Activated CD4-positive, alpha-beta memory T cell treated with anti-CD3 and anti-CD28 coated beads, Interleukin-2, amount 10 ng/mL, durations not matched to agents 7 days and 5 days (primary cell): ENCODE data around the gene RICTOR. TPM values are rescaled to one million over a fixed set of nuclear protein-coding genes. Genes with fewer than 3 reads are reported as not detected.

Experiments
- CTCF ChIA-PET: fragments of 350-600 bp; sonication (Branson Sonifier 250); formaldehyde crosslinking; loops from one replicate; lab custom pipeline; 2021; ENCODE audit warnings: antibody characterized with exemption, inconsistent platforms; lab: Charles Lee
- POLR2A ChIA-PET: fragments of 350-600 bp; sonication (Branson Sonifier 250); formaldehyde crosslinking; loops from one replicate; lab custom pipeline; 2021; ENCODE audit warnings: antibody characterized with exemption; lab: Charles Lee
- DNase-seq: peaks from one replicate; pipeline ENCODE4 v3.0.0-alpha.2; 2020
- H3K27ac Mint-ChIP-seq: one replicate; pipeline ENCODE4 v1.8.0; 2021; ENCODE audit warnings: mild to moderate bottlenecking, mixed read lengths
- H3K27me3 Mint-ChIP-seq: one replicate; pipeline ENCODE4 v1.8.0; 2021; ENCODE audit warnings: mixed read lengths
- H3K36me3 Mint-ChIP-seq: one replicate; pipeline ENCODE4 v1.8.0; 2021; ENCODE audit warnings: low read depth, mixed read lengths
- H3K4me1 Mint-ChIP-seq: one replicate; pipeline ENCODE4 v1.8.0; 2021; ENCODE audit warnings: mixed read lengths
- H3K4me3 Mint-ChIP-seq: one replicate; pipeline ENCODE4 v1.8.0; 2021; ENCODE audit warnings: mild to moderate bottlenecking, mixed read lengths
- H3K9me3 Mint-ChIP-seq: one replicate; pipeline ENCODE4 v1.8.0; 2021; ENCODE audit warnings: mixed read lengths
- total RNA-seq, 2 experiments: library from RNA; stranded (reverse); gene quantifications; one replicate each; pipeline ENCODE4 v1.2.3, GENCODE V29; 2021

Gene RICTOR
- total RNA-seq, 2 experiments from 2014 or later = 50.4 to 56.4 TPM

GRCh38 chr5:39025456-39025855 is 48.7 kb downstream of the RICTOR start:
- Mint-ChIP-seq H3K4me3 (no peak overlapping the region), H3K9me3 (peaks cover 3% of the 10 kb centered on the region), H3K4me1 (peaks cover 25% of the 10 kb centered on the region), H3K27me3 (no peaks in the 10 kb centered on the region), H3K36me3 (peaks cover 54% of the 10 kb centered on the region), H3K27ac (no peak overlapping the region)
- CTCF ChIA-PET = no interaction called here
- no peak for DNase-seq
- POLR2A ChIA-PET = no interaction called here

- no peak overlapping the region for H3K4me3 Mint-ChIP-seq
- POLR2A ChIA-PET = no interaction called here
- H3K36me3 Mint-ChIP-seq = peaks cover 51% of the 10 kb centered on the region
- H3K4me1 Mint-ChIP-seq = peaks cover 25% of the 10 kb centered on the region
- CTCF ChIA-PET = no interaction called here
- no peak overlapping the region for H3K27ac Mint-ChIP-seq
- DNase-seq = no peak
- peaks cover 3% of the 10 kb centered on the region for H3K9me3 Mint-ChIP-seq
- no peaks in the 10 kb centered on the region for H3K27me3 Mint-ChIP-seq
These were observed 49.3 kb downstream of the RICTOR start for GRCh38 chr5:39024884-39025283.

GRCh38 chr5:39024005-39024404 is 50.2 kb downstream of the RICTOR start:
- peaks cover 25% of the 10 kb centered on the region for H3K4me1 Mint-ChIP-seq
- H3K36me3 Mint-ChIP-seq = peaks cover 59% of the 10 kb centered on the region
- peaks cover 3% of the 10 kb centered on the region for H3K9me3 Mint-ChIP-seq
- no peak for DNase-seq
- no peak overlapping the region for H3K4me3 Mint-ChIP-seq
- H3K27me3 Mint-ChIP-seq = no peaks in the 10 kb centered on the region
- ChIA-PET POLR2A (no interaction called here), CTCF (no interaction called here)
- no peak overlapping the region for H3K27ac Mint-ChIP-seq

- H3K36me3 Mint-ChIP-seq = peaks cover 59% of the 10 kb centered on the region
- CTCF ChIA-PET = no interaction called here
- POLR2A ChIA-PET = no interaction called here
These were observed 51.1 kb downstream of the RICTOR start for GRCh38 chr5:39023121-39023520.

GRCh38 chr5:39022151-39022550 is 52.0 kb downstream of the RICTOR start:
- no peaks in the 10 kb centered on the region for H3K27me3 Mint-ChIP-seq
- H3K4me3 Mint-ChIP-seq = no peak overlapping the region
- H3K9me3 Mint-ChIP-seq = no peaks in the 10 kb centered on the region
- CTCF ChIA-PET = no interaction called here
- H3K36me3 Mint-ChIP-seq = peaks cover 61% of the 10 kb centered on the region
- DNase-seq = no peak
- POLR2A ChIA-PET = no interaction called here
- H3K27ac Mint-ChIP-seq = no peak overlapping the region
- H3K4me1 Mint-ChIP-seq = peaks cover 27% of the 10 kb centered on the region

More at GRCh38 chr5:39023121-39023520, 51.1 kb downstream of the RICTOR start:
- Mint-ChIP-seq H3K4me1 (peaks cover 25% of the 10 kb centered on the region), H3K4me3 (no peak overlapping the region), H3K27ac (no peak overlapping the region), H3K27me3 (no peaks in the 10 kb centered on the region), H3K9me3 (no peaks in the 10 kb centered on the region)
- no peak for DNase-seq

GRCh38 chr5:39021413-39021812 is 52.8 kb downstream of the RICTOR start:
- Mint-ChIP-seq H3K27me3 (no peaks in the 10 kb centered on the region), H3K9me3 (no peaks in the 10 kb centered on the region), H3K27ac (no peak overlapping the region), H3K4me3 (no peak overlapping the region), H3K36me3 (peaks cover 60% of the 10 kb centered on the region), H3K4me1 (peaks cover 31% of the 10 kb centered on the region)
- no peak for DNase-seq
- POLR2A ChIA-PET = no interaction called here
- CTCF ChIA-PET = no interaction called here

DNA sequence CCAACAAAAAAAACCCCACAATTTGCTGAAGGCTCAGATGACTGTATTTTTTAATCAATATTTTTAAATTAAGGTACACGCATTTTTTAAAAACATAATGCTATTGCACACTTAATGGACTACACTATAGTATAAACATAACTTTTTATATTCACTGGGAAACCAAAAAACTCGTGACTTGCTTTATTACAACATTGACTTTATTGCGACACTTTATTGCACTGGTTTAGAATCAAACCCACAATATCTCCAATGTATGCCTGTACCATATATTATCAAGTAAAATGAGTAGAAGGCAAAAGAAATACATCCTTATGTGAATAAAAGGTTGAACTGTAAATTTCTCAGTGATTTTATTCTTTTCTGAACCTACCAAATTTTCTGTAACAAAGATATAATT is 53.7 kb downstream of the RICTOR start:
- H3K4me3 Mint-ChIP-seq = no peak overlapping the region
- no peak for DNase-seq
- ChIA-PET POLR2A (no interaction called here), CTCF (no interaction called here)
- H3K9me3 Mint-ChIP-seq = no peaks in the 10 kb centered on the region
- no peaks in the 10 kb centered on the region for H3K27me3 Mint-ChIP-seq
- H3K36me3 Mint-ChIP-seq = peaks cover 62% of the 10 kb centered on the region
- H3K27ac Mint-ChIP-seq = no peak overlapping the region
- peaks cover 38% of the 10 kb centered on the region for H3K4me1 Mint-ChIP-seq

GRCh38 chr5:39019254-39019653 is 54.9 kb downstream of the RICTOR start:
- Mint-ChIP-seq H3K4me1 (peaks cover 32% of the 10 kb centered on the region), H3K27me3 (no peaks in the 10 kb centered on the region), H3K27ac (no peak overlapping the region), H3K4me3 (no peak overlapping the region), H3K9me3 (no peaks in the 10 kb centered on the region), H3K36me3 (peaks cover 58% of the 10 kb centered on the region)
- CTCF ChIA-PET = no interaction called here
- DNase-seq = no peak
- POLR2A ChIA-PET = no interaction called here

- Mint-ChIP-seq H3K4me1 (peaks cover 20% of the 10 kb centered on the region), H3K27me3 (no peaks in the 10 kb centered on the region), H3K27ac (no peak overlapping the region), H3K9me3 (peaks cover 4% of the 10 kb centered on the region), H3K4me3 (no peak overlapping the region), H3K36me3 (peaks cover 58% of the 10 kb centered on the region)
- DNase-seq = no peak
- ChIA-PET POLR2A (interaction anchor here (0.7 kb wide), 1 partner anchor 20 kb away, joined by 6 read pairs; no protein-coding TSS in a partner anchor), CTCF (no interaction called here)
These were observed 56.7 kb downstream of the RICTOR start for GRCh38 chr5:39017504-39017903.

- Mint-ChIP-seq H3K27me3 (no peaks in the 10 kb centered on the region), H3K4me3 (no peak overlapping the region), H3K27ac (peak overlapping the region; percentile 20), H3K4me1 (peaks cover 17% of the 10 kb centered on the region), H3K9me3 (peaks cover 12% of the 10 kb centered on the region), H3K36me3 (peaks cover 63% of the 10 kb centered on the region)
- POLR2A ChIA-PET = no interaction called here
- CTCF ChIA-PET = no interaction called here
- no peak for DNase-seq
These were observed 57.5 kb downstream of the RICTOR start for GRCh38 chr5:39016587-39017275.

GRCh38 chr5:39015743-39016586 is 58.2 kb downstream of the RICTOR start:
- POLR2A ChIA-PET = no interaction called here
- no peak overlapping the region for H3K4me3 Mint-ChIP-seq

GRCh38 chr5:39014561-39014960 is 59.6 kb downstream of the RICTOR start:
- Mint-ChIP-seq H3K4me3 (no peak overlapping the region), H3K9me3 (peaks cover 28% of the 10 kb centered on the region), H3K36me3 (peaks cover 70% of the 10 kb centered on the region), H3K4me1 (peaks cover 17% of the 10 kb centered on the region), H3K27ac (no peak overlapping the region), H3K27me3 (no peaks in the 10 kb centered on the region)
- ChIA-PET POLR2A (no interaction called here), CTCF (interaction anchor here (1.3 kb wide), 1 partner anchor 90 kb away, joined by 3 read pairs; no protein-coding TSS in a partner anchor)
- DNase-seq = no peak

More at GRCh38 chr5:39015743-39016586, 58.2 kb downstream of the RICTOR start:
- Mint-ChIP-seq H3K36me3 (peaks cover 64% of the 10 kb centered on the region), H3K9me3 (peaks cover 18% of the 10 kb centered on the region), H3K4me1 (peaks cover 17% of the 10 kb centered on the region), H3K27ac (peak overlapping the region; percentile 20), H3K27me3 (no peaks in the 10 kb centered on the region)
- CTCF ChIA-PET = interaction anchor here (0.6 kb wide), 1 partner anchor 451 kb away, joined by 4 read pairs; no protein-coding TSS in a partner anchor
- no peak for DNase-seq

- no peak overlapping the region for H3K27ac Mint-ChIP-seq
- H3K27me3 Mint-ChIP-seq = no peaks in the 10 kb centered on the region
- ChIA-PET CTCF (interaction anchor here (1.3 kb wide), 1 partner anchor 91 kb away, joined by 3 read pairs; no protein-coding TSS in a partner anchor), POLR2A (no interaction called here)
- H3K9me3 Mint-ChIP-seq = peaks cover 28% of the 10 kb centered on the region
- H3K4me1 Mint-ChIP-seq = peaks cover 17% of the 10 kb centered on the region
- no peak overlapping the region for H3K4me3 Mint-ChIP-seq
- H3K36me3 Mint-ChIP-seq = peaks cover 67% of the 10 kb centered on the region
- DNase-seq = no peak
These were observed 60.3 kb downstream of the RICTOR start for GRCh38 chr5:39013938-39014337.
